HG03342 (cell line): ENCODE measurements around the gene BPHL.
"Not testable (repeated sequence)": the region's sequence is repeated elsewhere in the genome, so short reads cannot be mapped to it uniquely, and the experiment has no call there.

Experiments
- ATAC-seq: cut with Tn5 transposase; IDR thresholded peaks from one replicate; pipeline ENCODE4 v1.9.1; 2021; ENCODE audit warnings: mild to moderate bottlenecking, moderate library complexity; ENCODE audit not compliant: unreplicated experiment

The BPHL gene

DNA sequence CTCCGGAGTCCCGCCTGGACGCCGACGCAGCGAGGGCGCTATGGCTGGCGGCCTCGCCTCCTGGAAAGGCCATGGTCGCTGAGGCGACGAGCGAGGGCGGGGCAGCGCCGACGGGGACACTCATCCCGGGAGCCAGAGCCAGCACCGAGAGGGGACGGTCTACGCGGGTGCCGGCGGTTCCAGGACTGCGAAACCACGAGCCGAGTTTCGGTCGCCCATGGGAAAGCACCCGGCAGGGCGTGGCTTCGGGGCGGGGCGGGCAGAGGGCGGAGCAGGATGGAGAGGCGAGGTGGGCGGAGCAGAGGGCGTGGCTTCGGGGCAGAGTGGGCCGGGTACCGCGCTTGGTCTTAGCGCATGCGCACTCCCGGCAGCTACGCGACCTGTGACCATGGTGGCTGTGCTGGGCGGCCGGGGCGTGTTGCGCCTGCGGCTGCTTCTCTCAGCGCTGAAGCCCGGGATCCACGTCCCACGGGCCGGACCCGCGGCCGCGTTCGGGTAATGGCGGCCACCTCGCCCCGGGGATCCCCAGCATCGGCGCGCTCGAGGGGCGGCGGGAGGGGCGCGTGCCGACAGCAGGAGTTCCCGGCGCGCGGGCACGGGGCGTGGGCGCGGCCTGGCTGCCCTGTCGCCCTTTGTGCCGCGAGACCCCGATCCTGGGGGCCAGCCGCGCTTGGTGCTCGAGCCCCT lies at the start of gene BPHL:
Gene BPHL (plus strand): TSS at position 359 of the 687 bp plus-strand sequence. CDS start 30 bp downstream, at position 389.
- ATAC-seq = peak; percentile 88

DNA sequence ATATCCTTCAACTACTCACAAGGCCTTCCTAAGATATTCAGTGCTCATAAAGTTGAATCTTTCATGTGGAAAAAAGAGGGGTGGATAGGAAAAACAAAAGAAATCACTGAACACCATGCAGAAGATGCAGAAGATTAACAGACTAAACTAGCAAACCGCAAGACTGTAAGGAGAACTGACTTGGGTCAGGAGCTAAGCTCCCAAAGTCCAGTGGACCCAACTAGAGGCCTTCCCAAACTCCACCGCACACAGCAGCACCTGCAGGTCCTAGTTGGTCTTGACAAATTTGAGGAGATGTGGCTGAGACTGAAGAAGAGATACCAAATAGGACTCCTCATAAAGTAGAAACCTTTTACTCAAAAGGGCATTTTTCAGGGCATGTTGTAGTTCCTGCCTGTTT lies 46.9 kb upstream of the BPHL start:
- no peak for ATAC-seq

DNA sequence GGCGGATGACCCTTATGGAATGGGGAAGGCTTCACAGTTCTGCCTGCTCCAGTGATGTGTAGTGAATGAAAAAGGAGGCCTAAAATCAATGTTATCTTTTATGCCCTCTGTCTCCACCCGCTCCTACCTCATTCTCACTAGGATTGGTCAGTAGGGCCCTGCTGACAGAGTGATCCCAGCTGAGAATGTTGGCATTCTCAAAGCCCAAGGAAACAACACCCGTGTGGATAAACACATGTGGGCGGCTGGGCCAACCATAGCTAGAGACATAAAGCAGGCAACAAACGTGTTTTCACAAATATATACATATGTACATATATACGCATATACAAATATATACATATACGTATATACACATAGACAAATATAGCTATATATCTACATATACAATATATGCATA lies 45.7 kb upstream of the BPHL start:
- no peak for ATAC-seq

DNA sequence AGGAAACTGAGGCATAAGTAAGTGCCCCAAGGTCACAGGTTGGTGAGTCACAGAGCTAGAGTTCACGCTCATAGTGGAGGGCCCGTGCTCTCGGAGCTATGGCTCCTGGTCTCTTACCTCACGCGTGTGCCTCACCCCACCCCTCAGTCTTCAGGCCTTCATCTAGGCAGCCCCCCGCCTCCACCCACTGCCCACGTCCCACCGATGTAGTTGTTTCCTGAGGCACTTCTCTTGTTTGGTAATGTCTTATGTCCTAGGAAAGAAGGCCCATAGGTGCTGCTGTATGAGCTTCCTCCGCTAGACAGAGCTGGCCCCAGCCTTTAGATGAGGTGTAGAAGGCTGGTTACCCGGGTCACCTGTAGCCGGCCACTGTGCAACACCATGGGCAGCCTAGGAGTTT lies 45.1 kb upstream of the BPHL start:
- ATAC-seq = no peak

DNA sequence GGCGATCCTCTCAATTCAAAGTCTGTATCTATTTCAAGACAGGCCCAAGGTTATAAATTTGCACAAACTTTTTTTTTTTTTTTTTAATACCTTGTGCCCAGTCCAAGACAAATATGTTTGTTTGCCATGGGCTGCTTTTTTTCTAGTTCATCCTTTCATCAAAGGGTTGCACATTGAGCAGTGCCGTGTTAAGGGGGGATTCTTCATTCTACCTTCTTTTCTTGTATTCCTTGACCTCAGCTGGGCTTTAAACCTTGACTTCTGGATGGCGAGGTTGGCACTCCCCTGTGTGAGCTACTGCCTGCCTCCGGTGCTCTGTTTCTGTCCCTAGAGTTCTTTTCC lies 42.8 kb upstream of the BPHL start:
- no peak for ATAC-seq

DNA sequence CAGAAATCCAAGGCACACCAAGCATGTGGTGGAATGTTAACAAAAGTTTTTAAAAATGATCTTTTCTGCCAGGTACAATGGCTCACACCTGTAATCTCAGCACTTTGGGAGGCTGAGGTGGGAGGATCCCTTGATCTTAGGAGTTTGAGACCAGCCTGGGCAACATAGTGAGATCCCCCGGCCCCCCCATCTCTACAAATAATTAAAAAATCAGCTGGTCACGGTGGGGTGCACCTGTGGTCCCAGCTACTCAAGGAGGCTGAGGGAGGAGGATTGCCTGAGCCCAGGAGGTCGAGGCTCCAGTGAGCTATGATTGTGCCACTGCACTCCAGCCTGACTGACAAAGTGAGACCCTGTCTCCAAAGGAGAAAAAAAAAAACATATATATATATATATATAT lies 42.2 kb upstream of the BPHL start:
- no peak for ATAC-seq

DNA sequence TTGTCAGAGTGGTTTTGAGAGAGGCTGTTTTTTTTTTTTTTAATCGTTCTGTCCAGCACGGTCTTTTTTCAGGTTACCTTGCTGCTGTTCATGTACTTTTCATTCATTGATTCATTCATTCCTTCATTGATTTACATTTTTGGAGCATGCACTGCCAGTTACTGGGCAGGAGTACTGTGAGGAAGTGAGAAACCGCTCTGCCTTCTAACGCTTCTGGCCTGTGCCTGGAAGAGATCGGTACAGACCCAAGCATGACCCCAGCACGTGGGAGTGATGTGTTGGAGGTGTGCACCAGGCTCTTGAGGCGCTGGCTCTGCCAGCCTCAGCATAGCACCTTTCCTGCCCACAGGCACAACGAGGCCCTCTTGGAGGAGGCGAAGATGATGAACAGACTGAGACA lies 41.1 kb upstream of the BPHL start:
- ATAC-seq = no peak

DNA sequence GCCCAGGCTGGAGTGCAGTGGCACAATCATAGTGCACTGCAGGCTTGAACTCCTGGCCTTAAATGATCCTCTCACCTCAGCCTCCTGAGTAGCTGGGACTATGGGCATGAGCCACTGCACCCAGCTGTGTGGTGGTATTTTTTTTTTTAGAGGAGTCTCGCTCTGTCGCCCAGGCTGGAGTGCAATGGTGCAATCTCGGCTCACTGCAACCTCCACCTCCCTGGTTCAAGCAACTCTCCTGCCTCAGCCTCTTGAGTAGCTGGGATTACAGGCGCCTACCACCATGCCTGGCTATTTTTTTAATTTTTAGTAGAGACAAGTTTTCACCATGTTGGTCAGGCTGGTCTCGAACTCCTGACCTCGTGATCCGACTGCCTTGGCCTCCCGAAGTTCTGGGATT lies 39.6 kb upstream of the BPHL start:
- not testable (repeated sequence) for ATAC-seq

DNA sequence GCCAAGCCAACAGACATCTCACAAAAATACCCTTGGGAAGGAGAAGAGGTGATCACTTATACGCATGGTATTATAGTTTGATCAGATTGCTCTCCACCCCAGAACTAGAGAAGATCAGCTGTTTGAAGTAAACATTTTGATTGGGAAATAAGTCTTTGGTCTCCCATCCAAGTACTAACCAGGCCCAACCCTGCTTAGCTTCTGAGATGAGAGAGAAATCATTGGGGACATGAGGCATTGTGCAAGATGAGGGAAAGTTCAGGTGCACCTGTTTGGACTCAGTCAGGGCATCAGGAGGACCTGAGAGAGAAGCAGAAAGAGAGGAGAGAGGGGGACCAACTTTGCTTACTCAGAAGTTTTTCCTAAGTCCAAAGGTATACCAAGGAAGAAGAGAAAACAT lies 38.8 kb upstream of the BPHL start:
- ATAC-seq = no peak

DNA sequence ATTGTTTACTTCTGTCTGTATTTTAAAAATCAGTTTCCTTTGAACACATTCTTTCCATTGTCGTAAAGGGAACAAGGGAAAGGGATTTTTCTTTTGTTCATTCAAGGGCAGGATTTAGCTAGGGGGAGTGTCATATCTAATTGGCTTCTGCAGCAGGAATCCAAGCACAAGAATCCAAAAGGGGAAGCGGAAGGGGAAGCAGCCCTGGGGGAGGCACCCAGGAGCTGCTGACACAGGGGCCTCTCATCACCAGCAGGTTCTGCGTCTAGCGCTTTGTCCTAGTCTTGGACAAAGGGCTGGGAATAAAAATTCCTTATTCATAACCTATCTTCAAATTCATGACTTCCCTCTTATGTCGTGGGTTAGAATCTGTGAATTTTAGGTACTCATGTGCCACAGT lies 36.6 kb upstream of the BPHL start:
- ATAC-seq = no peak

DNA sequence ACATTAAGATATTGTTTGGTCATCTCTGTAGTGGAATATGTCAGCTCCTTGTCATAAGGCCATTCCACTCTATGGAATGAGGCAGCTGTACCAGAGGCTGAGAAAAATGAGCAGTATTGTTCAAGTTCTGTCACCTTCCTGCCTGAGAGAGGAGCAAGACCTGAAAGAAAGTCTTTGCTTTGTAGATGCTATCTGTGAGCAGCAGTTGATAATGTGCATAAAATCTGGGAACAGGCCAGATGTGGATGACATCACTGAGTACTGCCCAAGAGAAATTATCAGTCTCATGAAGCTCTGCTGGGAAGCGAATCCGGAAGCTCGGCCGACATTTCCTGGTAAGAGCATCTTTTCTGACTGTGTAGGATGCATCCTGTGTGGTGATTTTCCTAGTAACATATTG lies 33.4 kb upstream of the BPHL start:
- no peak for ATAC-seq

DNA sequence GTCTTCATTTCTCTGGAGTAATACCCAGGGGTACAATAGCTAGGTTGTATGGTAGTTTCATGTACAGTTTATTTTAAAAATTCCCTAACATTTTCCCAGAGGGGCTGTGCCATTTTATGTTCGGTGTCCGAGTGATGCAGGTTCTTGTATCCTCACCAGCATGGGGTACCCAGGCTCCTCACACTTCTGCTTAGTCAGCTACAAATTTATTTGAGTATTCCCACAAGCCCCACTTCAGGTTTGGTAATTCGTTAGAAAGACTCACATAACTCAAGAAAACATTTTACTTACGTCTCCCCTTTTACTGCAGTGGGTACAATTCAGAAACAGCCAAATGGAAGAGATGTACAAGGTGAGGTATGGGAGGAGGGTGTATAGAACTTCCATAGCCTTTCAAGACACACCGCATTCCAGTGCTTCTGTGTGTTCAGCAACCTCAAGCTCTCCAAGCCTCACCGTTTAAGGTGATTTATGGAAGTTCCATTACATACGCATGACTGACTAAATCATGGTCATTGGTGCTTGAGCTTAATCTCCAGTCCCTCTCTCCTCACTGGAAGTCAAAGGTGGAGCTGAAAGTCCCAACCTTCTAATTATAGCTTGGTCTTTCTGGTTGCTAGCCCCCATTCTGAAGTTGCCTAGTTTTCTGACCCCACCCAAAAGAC lies 32.1 kb upstream of the BPHL start:
- ATAC-seq = no peak

DNA sequence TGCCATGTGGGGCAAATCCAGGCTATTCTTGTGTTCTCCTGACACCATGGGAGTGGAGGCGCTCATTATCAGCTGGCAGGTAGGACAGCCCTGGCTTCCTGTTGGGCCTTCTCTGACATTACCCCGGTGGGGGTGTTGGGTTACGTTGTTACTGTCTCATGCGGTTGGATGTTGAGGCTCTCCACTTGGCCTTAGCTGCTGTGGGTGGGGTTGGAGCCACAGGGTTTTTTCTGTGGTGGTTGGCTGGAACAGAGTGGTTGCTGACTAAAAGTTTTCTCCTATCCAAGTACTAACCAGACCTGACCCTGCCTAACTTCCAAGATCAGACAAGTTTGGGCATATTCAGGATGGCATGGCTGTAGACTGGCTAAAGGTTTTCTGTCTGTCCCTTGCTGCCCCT lies 30.1 kb upstream of the BPHL start:
- ATAC-seq = no peak

DNA sequence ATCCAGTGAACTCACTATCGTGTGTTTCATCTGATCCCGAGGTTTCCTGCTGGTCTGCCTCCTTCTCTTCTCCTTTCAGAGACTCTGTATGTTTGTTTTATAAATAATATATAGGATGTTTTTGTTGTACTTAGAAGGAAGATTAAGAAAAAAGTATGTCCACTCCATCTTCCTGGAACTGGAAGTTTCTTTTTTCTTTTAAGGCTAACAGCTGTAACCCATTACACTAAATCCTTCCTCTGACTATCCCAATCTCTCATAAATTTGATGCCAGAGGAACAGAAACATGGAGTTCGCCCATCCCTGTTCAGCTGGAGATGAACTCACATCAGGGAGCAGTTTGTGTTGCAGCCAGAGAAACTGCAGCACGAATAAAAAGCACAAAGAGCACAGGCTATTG lies 29.5 kb upstream of the BPHL start:
- no peak for ATAC-seq

DNA sequence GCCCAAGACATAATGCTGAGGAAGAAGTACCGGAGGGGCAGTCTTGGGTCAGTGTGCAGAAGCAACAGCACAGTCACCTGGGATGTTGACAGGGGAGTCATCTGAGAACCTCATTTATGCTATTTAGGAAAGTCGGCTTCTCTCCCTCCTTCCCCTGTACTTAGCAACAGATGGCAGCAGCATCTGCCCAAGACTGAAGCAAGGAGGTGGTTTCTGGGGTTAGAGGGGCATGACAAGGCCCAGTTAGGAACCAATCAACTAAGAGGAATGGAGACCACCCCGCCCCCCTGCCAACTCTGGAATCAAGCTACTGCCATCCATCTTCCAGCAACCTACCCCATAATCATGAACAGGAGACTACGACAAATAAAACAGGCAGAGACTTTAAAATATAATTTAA lies 28.5 kb upstream of the BPHL start:
- no peak for ATAC-seq

DNA sequence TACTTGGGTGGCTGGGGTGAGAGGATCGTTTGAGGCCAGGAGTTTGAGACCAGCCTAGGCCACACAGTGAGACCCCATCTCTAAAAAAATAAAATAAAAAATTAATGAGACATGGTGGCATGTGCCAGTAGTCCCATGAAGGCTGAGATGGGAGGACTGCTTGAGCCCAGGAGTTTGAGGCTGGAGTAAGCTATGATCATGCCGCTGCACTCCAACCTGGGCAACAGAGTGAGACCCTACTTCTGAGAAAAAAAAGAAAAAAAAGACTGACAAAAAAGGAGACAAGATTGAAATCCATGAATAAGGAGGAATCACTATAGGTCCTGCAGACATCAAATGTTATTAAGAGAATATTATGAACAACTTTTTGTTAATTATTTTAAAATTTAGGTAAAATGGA lies 23.7 kb upstream of the BPHL start:
- no peak for ATAC-seq

DNA sequence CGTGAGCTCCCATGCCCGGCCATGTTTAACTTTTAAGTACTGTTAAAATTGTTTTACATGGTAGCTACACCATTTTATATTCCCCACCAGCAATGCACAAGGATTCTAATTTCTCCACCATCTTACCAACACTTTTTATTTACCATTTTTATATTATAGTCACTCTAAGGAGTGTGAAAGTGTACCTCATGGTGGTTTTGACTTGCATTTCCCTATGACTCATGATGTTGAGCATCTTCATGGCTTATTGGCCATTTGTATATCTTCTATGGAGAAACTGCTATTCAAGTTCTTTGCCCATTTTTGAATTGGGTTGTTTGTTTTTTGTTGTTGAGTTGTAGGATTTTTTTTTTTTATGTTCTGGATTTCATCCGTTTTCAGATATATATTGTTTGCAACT lies 15.6 kb upstream of the BPHL start:
- no peak for ATAC-seq

DNA sequence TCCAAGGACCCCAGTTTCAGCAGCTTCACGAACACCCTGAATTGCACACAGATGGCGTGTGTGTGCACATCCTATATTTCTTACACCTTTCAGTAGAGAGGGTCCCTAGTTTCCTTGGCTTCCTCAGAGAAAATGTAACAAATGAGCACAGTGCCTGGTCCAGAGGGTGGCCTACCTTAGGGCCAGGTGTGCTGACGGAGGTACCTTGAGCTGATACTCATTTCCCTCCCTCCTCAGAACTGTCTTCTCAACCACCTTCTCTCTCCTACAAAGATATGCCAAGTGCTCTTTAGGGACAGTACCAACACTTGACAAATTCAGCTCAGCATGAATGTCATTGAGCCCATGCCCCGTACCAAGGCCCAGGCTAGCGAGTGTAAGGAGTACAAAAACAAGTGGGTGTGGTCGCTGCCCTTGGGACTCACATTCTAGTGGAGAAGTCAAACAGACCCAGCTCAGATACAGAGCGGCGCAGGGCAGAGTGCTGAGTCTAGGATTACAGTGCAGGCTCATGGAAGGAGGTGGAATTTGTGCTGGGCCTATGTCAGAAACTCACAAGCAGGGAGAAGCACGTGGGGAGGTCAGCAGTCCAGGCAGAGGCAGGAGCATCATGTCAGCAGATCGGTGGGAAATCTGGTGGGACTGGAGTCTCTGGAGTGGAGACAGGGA lies 9.6 kb upstream of the BPHL start:
- no peak for ATAC-seq

DNA sequence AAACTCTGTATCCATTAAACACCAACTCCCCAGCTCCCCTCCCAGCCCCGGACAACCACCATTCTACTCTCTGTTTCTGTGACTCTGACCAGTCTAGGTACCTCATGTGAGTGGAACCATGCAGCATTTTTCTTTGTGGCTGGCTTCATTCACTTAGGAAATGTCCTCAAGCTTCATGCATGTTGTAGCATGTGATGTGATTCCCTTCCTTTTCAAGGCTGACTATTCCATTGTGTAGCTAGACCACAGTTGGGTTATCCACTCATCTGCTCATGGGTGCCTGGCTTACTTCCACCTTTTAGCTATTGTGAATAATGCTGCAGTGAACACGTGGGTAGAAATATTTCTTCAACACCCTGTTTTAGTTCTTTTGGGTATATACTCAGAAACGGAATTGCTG lies 8.8 kb upstream of the BPHL start:
- no peak for ATAC-seq

DNA sequence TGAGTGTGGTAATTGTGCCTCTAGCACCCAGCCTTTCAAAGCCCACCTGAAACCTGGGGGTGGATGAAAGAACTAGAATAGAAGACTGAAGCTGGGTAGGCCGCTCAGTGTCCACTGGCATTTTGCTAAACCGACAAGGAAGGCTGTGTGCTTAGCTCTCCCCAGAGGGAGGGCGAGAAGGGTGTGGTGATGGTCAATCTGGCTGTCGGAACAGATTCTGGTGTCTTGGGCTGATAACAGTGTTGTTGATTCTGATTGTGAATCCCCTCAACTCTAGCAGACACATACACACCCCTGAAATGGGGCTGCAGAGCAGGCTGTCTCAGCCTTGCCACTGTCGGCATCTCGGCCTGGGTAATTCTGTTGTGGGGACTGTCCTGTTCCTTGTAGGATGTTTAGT lies 4.1 kb upstream of the BPHL start:
- ATAC-seq = no peak

DNA sequence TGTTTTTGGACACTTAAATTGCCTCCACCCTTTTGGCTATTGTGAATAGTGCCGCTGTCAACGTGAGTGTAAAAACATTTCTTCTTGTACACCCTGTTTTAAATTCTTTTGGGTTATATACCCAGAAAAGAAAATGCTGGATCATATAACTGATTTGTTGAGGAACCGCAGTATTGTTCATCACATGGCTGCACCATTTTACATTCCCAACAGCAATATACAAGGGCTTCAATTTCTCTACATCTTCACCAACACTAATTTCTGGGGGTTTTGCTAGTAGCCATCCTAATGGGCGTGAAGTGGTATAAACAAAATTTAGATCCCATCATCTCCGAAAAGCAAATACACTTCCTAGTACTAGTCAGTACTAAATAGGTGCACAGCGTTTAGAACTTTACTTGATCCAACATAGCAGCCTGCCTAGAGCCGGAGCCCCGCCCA lies 579 bp upstream of the BPHL start:
- no peak for ATAC-seq

DNA sequence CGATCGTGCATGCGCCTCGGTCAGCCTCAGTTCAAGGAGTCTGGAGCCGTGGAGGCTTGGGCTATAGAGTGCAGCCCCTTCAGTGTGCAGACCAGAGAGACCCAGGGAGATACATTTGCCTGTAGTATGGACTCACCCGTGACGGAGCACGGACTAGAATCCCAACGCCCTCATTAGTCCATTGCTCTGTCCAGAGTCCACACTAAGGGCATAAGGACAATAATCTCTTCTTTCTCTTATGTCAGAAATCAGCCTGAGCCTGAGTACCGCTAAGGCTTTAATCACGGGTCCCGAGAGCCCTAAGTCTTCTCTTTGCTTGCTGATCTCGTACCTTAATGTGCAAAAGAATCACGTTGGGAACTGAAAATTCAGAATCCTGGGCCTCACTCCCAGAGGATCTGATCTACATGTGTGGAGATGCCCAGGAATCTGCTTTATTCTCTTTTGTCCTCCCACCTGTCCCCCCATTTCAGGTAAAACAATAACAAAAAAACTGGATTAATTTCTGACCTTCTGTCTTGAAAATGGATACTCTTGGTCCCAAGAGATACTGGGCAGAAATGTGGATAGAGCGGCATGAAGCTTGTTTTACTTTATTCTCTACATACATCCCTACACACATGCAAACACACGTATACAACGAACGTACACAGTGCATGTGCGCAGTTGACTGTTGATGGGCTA lies 671 bp downstream of the BPHL start:
- peak; percentile 31 for ATAC-seq
